ENCODE results near the gene HMGN5. TPM values are rescaled to one million over a fixed set of nuclear protein-coding genes. Genes with fewer than 3 reads are reported as not detected.

The HMGN5 gene
- total and polyA plus RNA-seq, 2 of the 8 experiments (the other 6 are each of a cell fraction or from before 2014, with no cell fraction given) = 6.0 to 20.4 TPM

DNA sequence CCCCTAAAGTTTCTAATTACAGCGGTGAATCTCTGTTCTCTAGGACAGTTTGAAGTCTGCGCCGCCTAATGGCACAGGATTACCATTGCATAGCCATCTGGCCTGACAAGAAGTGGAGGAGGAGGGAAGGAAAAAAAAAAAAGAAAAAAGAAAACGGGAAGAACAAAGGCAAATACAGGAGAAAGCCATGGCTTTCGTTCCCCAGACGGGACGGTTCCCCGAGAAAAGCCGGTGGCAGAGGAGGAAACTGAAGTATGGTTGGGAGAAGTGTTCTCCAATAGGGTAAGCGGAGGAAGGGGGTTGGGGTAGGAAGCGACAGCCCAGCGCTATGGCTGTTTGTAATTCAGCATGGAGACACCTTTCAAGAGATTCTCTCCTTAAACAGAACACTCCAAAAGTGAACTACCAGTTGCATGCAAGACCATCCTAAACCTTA is 80.8 kb downstream of the HMGN5 start:
- FAIRE-seq (no peak), DNase-seq (ENCODE audit: low read depth in 1 of 2, low spot score in 2 of 2) (peak in 1 of 2 experiments; percentile 44)
- Histone ChIP-seq H4K5ac (ENCODE audit: insufficient read length, low read depth, low read length) (no peak overlapping the region), H4K20me1 (replicated peaks in 1 of 2; ENCODE audit: control insufficient read depth in 1 of 2, insufficient read depth in 2 of 2, low read length in 2 of 2) (no peaks in the 10 kb centered on the region), H3K79me1 (ENCODE audit: low read depth, low read length) (no peaks in the 10 kb centered on the region), H2BK20ac (ENCODE audit: low read length) (no peak overlapping the region), H2BK120ac (replicated peaks; ENCODE audit: low read depth, low read length) (no peak overlapping the region), H3K4me1 (replicated peaks in 1 of 4; ENCODE audit: control insufficient read depth in 3 of 4, insufficient read depth in 4 of 4, low read length in 3 of 4) (no peaks in the 10 kb centered on the region), H3K79me2 (ENCODE audit: control insufficient read depth in 1 of 2, insufficient read depth in 2 of 2, low read length in 2 of 2) (peaks cover 0 to 10% of the 10 kb centered on the region in 2 experiments; a peak in 2 of 4 replicates), H3K56ac (replicated peaks; ENCODE audit: insufficient read length, low read depth, low read length) (no peak overlapping the region), H3K27ac (ENCODE audit: low read depth, low read length) (no peak overlapping the region), H3K14ac (ENCODE audit: insufficient read length) (no peak overlapping the region), H3K9ac (replicated peaks in 1 of 4; ENCODE audit: extremely low read depth in 1 of 4, low read depth in 3 of 4, low read length in 3 of 4) (peak overlapping the region; percentile 43 to 72 (median 63)), H2BK15ac (ENCODE audit: low read length) (no peak overlapping the region), H3K23ac (ENCODE audit: insufficient read length) (no peak overlapping the region), H3K27me3 (replicated peaks in 1 of 4; ENCODE audit: control insufficient read depth in 3 of 4, extremely low read depth in 1 of 4, insufficient read depth in 3 of 4, low read length in 3 of 4) (peaks cover 0 to 3% (median 1%) of the 10 kb centered on the region in 4 experiments; a peak in 2 of 7 replicates), H3K18ac (ENCODE audit: extremely low read depth, low read length) (no peak overlapping the region), H3K36me3 (ENCODE audit: control insufficient read depth in 2 of 4, insufficient read depth in 4 of 4, low read length in 3 of 4) (no peaks in the 10 kb centered on the region), H2AFZ (ENCODE audit: low read length) (peak overlapping the region; percentile 88; the same call in 1 of the 2 replicates), H4K8ac (ENCODE audit: extremely low read depth, insufficient read depth, low read length) (peak overlapping the region; percentile 90; the same call in 1 of the 2 replicates), H2BK12ac (ENCODE audit: low read depth, low read length) (no peak overlapping the region), H4K91ac (replicated peaks; ENCODE audit: insufficient read length, low read length) (no peak overlapping the region), H3K4ac (replicated peaks; ENCODE audit: insufficient read length, low read depth, low read length) (no peak overlapping the region), H2AK5ac (ENCODE audit: low read depth, low read length) (no peak overlapping the region), H3K4me2 (ENCODE audit: insufficient read depth in 1 of 2, low read depth in 2 of 2, low read length in 2 of 2) (peak overlapping the region; percentile 85 to 97), H3K23me2 (ENCODE audit: low read depth, low read length) (0 out of 2 replicates have a peak, but pooled peaks cover 2% of the 10 kb centered on the region), H3K4me3 (ENCODE audit: extremely low read depth in 1 of 4, insufficient read depth in 2 of 4, low read depth in 3 of 4, low read length in 4 of 4) (peak overlapping the region; percentile 64 to 73 (median 70)), H3K9me3 (ENCODE audit: insufficient read depth in 2 of 2, low read depth in 1 of 2, low read length in 1 of 2) (no peaks in the 10 kb centered on the region), H2BK5ac (ENCODE audit: low read depth, low read length) (no peak overlapping the region)
- TF ChIP-seq POLR2A (IDR thresholded peaks at IDR 0.05; ENCODE audit: control extremely low read depth in 1 of 2, low read depth in 2 of 2, low read length in 2 of 2) (peak in 1 of 2 experiments; percentile 18; a peak in 2 of 3 replicates), NANOG (IDR thresholded peaks at IDR 0.05; ENCODE audit: insufficient read depth, low read depth, low read length, poor library complexity, severe bottlenecking) (no peak), TAF1 (IDR thresholded peaks at IDR 0.05; ENCODE audit: low read depth, low read length) (peak; percentile 9; the same call in 1 of the 2 replicates), BRCA1 (IDR thresholded peaks at IDR 0.05; ENCODE audit: low read depth, low read length) (no peak), RAD21 (IDR thresholded peaks at IDR 0.05 in 1 of 2, conservative IDR thresholded peaks at IDR 0.05 in 1 of 2; ENCODE audit: low read depth in 2 of 2, low read length in 2 of 2) (peak; percentile 27 to 34; a peak in 3 of 4 replicates), SIN3A (conservative IDR thresholded peaks at IDR 0.05 in 1 of 2, IDR thresholded peaks at IDR 0.05 in 1 of 2; ENCODE audit: low read depth in 1 of 2, low read length in 2 of 2) (peak in 1 of 2 experiments; percentile 18; a peak in 1 of 4 replicates)
- TF ChIP-seq, protein P1, sequence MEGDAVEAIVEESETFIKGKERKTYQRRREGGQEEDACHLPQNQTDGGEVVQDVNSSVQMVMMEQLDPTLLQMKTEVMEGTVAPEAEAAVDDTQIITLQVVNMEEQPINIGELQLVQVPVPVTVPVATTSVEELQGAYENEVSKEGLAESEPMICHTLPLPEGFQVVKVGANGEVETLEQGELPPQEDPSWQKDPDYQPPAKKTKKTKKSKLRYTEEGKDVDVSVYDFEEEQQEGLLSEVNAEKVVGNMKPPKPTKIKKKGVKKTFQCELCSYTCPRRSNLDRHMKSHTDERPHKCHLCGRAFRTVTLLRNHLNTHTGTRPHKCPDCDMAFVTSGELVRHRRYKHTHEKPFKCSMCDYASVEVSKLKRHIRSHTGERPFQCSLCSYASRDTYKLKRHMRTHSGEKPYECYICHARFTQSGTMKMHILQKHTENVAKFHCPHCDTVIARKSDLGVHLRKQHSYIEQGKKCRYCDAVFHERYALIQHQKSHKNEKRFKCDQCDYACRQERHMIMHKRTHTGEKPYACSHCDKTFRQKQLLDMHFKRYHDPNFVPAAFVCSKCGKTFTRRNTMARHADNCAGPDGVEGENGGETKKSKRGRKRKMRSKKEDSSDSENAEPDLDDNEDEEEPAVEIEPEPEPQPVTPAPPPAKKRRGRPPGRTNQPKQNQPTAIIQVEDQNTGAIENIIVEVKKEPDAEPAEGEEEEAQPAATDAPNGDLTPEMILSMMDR (IDR thresholded peaks at IDR 0.05; ENCODE audit: control extremely low read depth in 1 of 3, insufficient read depth in 1 of 3, low read depth in 1 of 3, low read length in 3 of 3) = peak; percentile 4 to 36 (median 33)
- POLR2A ChIA-PET (ENCODE audit: partially characterized antibody) = interaction anchor here (0.7 to 1.0 kb wide), 2 partner anchors 13 to 81 kb away, joined by 3 to 4 read pairs; partner anchors contain the start of genes HMGN5 and SH3BGRL
- 0% methylated on average over 9 of the region's 12 CpGs; no CpG with 5 or more reads in 1 of the 2 experiments for WGBS, 2 experiments (ENCODE audit: extremely low coverage in 1 of 2, insufficient coverage in 1 of 2, insufficient read length in 1 of 2, insufficient replicate concordance in 2 of 2, low coverage in 1 of 2, low lambda C conversion rate in 2 of 2, missing lambda C conversion rate in 1 of 2)
- CTCF ChIA-PET (ENCODE audit: partially characterized antibody) = interaction anchor here (0.7 to 1.4 kb wide), 4 partner anchors 13 to 358 kb away, joined by 3 to 4 read pairs (median 3); no protein-coding TSS in a partner anchor

All from H1 (cell line).